Stimulated activated CD4-positive, alpha-beta T cell treated with anti-CD3 and anti-CD28 coated beads, Interleukin-12 subunit alpha, Interleukin-12 subunit beta, amount 100 ng/mL, for 24 hours (primary cell): ENCODE results near the gene EMX2.
"Not testable (repeated sequence)": the region's sequence is repeated elsewhere in the genome, so short reads cannot be mapped to it uniquely, and the experiment has no call there.

ENCODE experiments used
- DNase-seq, 2 experiments: peaks; one replicate each; pipeline ENCODE4 v3.0.0-alpha.2; 2020; ENCODE audit warnings: low read depth in 2 of 2

The EMX2 gene

DNA sequence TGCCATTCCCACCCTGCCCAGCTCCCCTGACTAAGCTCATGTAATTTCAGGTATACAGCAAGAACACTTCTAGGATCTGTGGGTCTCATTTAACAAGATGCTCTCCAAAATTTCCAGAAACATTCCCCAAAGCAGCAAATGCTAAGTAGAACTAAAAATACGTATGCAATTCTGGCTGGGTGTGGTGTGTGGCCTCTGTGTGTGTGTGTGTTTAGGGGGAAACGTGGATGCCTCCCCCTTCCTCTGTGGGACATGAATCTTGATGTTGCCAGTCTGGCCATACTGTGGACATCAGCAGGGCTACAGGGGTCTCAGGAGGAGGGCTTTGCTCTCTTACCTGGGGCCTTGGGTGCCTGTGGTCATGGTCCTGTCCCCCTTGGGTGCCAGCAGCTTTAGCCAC is 18.4 kb downstream of the EMX2 start:
- DNase-seq: no peak

DNA sequence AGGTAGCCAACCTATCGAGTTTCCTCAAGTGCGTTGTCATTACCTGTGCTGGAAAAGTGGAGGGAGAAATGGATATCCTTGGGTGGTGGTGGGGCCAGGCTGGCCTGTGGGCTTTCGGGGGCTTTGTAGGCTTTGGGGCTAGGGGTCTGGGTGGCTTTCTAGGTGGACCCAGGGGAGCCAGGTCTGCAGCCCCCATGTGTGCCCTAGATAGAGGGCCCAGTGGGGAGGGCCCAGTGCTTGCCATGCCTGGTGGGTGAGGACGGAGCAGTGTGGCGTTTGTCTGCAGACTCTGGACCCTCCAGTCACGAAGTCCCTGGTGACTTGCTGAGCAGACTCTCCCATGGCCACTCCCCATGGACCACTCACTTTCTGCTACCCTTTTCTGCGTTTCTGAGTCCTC is 19.7 kb downstream of the EMX2 start:
- no peak for DNase-seq

DNA sequence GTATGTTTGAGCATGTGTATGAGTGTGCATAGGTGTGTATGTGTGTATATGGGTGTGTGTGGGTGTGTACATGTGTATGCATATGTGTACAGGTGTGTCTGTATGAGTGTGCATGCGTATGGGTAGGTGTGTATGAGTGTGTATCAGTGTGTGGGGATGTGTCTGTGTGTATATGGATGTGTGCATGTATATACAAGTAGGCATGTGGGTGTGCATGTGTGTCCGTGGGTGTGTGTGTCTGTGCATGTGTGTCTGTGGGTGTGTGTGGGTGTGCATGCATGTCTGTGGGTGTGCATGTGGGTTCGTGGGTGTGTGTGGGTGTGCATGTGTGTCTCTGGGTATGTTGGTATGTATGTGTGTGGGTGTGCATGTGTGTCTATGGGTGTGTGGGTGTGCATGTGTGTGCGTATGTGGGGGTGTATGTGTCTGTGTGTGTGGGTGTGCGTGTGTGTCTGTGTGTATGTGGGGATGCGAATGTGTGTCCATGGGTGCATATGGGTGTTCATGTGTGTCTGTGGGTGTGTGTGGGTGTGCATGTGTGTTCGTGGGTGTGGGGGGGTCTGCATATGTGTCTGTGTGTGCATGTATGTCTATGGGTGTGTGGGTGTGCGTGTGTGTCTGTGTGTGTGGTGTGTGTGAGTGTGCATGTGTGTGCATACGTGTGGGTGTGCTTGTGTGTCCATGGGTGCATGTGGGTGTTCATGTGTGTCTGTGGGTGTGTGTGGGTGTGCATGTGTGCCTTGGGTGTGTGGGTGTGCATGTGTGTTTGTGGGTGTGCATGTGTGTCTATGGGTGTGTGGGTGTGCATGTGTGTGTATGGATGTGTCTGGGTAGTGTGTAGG is 20.6 kb downstream of the EMX2 start:
- no peak for DNase-seq

DNA sequence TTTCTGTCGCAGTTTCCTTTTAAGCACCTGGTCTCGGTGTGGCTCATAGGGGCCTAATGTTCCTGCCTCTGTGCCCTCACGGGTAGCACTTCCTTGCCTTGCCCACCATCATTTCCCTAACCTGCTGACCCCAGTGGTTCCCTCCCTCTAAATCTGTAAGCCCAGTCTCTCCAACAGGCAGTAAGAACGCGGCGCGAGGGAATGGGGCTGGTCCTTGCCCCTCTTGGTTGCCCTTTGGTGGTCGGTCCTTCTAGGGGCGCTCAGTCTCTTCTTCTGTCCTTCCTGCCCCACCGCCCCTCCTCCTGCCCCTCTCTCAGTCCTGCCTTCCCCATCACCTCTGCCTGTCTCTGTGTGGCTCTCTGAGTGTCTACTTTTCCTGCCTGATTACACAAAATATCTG is 21.2 kb downstream of the EMX2 start:
- no peak for DNase-seq

DNA sequence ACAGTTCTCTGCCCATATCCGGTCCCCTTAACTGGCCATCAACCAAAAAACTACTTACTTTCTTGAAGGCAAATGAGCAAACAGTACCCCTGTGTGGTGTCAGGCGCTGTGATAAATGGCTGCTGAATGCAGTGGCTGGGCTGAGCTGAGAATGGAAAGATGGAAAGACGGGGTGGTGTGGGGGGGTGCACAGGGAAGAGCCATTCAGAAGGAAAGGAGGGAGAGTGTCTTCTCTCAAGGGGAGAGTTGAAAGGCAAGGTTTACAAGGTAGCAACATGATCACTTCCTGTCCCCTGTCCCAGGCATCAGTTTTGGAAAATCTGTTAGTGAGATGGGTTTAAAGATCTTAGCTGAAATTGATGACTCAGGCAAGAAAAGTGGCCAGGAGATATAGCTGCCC is 22.5 kb downstream of the EMX2 start:
- DNase-seq: no peak

DNA sequence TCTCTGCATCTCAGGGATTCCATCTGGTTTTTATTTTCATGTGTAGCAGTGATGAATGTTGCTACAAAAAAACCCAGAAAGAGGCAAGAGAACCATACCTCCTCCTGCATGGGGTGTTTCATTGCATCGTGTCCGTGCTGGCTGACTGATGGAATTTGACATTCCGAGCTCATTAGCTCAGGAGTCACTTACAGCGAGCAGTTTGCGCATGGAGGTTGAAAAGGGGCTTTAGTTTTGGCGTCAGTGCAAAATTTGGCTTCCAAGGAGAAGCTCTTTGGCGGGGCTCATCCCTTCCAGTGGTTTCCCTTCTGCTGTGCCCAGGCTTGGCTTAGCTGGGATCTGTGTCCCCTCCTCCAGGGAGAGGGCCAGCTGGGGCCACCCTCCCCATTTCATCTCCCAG is 25.8 kb downstream of the EMX2 start:
- DNase-seq: no peak

DNA sequence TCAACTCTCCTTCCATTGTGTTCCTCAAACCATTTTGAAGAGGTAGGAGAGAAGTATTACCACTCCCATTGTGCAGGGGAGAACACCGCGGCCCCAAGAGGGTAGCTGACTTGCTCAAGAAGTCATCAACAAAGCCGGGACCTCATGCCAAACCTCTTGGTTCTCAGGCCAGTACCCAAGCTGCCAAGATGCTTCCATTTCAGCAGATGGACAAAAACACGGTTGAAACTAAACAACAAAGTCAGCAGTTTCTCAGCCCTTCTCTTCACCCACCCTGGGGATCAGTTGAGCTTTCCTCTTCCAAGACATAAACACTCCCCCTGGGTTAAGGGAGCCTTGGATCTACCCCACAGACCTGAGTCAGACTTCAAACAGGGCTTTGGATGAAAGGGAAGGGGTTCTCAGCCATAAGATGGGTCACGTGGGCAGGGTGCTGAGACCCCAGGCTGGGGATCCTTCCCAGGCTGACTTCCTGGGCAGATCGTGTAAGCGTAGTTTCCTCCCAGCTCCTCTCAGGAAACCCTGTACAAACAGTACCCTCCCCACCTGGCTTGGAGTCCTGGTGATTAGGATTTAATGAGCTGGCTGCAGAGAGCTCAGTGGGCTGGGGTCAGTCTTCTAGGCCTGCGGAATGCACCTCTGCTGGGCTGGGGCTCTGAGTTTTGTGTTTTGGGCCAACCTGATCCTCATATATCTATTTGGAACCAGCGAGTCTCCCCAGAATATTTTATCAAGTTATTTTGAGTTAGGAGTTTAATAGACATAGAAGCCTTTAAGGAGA is 27.3 kb downstream of the EMX2 start:
- DNase-seq: no peak

DNA sequence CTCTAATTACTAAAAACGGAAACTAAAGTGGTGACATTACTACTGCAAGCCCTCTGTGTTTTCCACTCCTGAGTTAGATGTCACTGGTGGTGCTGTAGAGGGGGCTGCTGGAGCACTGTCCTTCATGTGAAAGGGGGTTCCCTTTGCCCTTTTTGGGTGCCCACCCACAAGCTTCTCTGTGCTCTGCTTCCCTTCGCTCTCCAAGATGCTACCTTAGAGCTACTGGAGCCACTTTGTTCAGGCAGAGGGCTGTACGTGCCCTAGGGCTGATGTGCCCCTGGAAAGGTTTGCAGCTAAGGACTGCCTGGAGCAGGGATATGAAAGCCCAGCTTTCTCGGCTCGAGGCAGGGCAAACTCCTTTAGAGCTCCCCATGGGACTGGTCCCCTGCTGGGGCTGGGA is 28.3 kb downstream of the EMX2 start:
- no peak for DNase-seq

DNA sequence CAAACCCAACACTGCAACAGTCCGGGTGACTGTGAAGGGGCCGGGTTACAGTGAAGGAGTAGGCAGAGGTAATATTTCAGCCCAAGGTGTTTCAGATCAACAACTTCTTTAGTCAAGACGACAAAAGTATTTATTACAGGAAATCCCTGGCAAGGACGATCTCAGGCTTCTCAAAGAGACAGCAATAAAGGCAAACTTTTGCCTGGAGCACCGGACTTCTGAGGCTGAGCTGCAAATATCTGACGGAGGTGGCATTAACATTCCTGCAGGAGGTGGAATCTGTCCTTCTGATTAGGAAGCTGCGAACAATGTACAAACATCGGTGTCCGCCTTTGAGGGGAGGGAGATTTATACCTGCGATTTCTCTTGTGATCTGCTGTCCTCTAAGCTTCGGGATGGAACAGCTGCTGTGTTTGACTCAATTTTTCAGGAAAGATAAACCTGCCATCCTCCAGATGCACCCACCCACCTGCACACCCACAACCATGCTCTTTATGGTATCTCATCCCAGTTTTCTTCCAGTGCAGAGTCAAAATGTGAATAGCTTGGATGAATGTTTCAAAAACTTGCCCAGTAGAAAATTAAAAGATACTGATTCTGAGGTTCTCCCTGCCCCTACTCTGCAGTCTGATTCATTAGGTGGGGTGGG is 32.1 kb downstream of the EMX2 start:
- DNase-seq: no peak

DNA sequence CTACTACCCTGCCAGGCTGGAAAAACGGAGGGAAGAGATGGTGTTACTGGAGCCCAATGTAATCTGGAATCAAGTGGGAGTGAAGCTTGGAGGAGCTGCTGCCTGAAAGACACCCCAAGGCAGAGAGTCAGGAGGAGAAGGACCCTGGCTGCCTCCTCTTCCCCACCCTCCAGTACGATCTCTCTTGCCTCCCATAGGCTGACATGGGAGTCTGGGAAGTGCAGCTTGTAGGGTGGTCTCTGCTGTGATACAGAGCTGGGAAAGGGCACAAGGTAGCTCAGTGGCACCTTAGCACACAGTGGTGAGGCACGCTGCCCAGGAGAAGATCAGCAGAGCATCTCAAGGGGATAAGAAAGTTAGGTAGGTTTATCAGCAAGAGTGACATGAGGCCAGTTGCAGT is 35.9 kb downstream of the EMX2 start:
- DNase-seq: no peak

DNA sequence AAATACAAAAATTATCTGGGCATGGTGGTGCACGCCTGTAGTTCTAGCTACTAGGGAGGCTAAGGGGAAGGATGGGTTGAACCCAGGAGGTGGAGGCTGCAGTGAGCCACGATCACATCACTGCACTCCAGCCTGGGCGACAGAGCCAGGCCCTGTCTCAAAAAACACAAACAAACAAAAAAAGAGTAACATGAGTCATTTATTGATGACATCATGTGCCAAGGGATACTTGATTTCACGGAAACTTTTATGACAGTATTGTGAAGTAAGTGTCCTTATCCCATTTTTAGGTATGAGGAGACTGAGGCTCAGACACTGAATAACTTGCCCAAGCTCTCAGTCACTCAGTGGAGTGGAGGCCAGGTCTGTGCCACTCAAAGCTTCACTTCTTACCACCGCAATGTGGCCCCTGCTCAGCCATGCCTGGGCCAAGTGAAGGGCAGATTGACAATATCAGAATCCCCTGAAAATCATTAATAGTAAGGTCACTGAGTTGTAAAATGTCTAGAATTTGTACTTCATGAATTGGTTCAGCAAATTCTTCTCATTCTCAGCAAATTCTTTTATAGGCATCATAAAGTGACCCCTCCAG is 36.5 kb downstream of the EMX2 start:
- no peak for DNase-seq

DNA sequence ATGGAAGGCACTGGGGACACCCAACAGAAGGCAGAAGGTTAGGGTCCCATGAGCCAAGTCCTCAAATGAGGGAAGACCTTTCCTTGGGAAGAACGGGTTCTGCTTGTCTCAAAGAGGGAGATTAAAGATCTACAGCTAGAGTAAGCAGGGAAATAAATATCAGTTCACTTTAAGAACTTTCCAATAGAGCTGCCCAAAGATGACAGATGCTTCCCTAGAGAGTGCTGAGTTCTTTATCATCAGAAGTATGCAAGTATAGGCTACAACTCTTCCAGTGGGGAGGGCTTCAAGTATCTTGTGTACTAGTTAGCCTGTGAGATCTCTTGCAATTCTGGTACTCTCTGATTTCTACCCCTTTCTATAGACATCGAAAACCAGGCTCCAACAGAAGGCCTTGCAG is 39.4 kb downstream of the EMX2 start:
- DNase-seq: no peak

DNA sequence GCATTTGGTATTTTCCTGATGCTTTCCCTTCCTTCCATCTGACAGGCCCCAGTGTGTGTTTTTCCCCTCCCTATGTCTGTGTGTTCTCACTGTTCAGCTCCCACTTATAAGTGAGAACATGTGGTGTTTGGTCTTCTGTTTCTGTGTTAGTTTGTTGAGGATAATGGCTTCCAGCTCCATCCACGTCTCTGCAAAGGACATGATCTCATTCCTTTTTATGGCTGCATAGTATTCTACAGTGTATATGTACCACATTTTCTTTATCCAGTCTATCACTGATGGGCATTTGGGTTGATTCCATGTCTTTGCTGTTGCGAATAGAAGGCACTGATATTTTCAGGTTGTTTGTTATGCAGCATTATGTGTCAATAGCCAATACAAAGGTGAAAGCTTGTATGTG is 42.3 kb downstream of the EMX2 start:
- DNase-seq: not testable (repeated sequence)

DNA sequence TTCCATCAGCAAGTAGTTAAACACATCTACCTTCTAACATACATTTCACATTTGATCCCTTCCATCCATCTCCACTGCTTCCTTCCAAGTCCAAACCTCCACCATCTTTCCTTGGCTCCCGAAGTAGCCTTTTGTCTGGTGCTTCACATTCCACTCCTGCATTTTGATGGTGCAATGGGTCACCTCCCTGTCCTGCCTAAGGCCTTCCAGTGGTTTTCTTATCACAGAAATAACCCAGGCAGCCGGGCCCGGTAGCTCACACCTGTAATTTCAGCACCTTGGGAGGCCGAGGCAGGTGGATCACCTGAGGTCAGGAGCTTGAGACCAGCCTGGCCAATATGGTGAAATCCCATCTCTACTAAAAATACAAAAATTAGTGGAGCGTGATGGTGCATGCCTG is 44.5 kb downstream of the EMX2 start:
- no peak for DNase-seq

DNA sequence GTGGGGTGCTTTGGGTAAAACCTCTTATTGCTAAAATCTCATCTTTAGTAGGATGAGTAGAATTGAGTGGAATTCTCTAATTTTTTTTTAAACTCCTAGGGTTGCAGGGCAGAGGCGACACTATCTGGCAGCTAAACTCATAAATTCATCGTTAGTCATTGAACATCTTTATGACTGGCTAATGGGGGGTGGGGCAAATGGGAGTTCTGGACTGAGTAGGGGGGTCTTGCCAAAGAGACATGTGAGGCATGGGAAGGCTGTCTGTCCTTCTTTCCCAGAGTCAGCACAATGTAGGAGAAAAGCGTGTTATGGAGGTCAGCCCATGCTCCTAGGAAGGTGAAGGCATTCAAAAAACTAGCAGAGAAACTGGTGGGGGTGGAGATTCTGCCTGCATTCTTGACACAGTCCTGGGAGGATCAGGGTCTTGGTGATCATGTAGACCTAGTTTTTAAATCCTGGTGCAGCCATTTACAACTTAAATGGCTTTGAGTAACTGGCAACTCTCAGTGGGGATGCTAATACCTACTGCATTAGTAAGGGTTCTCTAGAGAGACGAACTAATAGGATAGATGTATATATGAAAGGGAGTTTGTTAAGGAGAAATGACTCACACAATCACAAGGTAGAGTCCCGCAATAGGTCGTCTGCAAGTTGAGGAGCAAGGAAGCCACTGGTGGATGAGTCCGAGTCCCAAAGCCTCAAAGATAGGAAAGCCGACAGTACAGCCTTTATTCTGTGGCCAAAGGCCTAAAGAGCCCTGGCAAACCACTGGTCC is 47.7 kb downstream of the EMX2 start:
- no peak for DNase-seq

DNA sequence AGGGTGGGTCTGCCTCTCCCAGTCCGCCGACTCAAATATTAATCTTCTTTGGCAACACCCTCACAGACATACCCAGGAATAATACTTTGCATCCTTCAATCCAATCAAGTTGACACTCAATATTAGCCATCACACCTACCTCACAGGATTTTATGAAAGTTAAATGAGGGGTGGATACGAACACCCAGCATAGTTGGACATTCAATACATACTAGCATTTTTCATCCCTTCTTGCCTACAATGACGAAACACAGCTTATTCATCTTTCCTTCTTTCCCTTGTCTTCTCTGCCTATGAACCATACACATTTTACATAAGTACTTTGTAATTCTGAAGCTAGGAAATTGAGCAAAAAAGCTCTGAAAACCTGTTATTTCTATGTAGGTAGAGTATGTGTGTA is 48.5 kb downstream of the EMX2 start:
- no peak for DNase-seq

DNA sequence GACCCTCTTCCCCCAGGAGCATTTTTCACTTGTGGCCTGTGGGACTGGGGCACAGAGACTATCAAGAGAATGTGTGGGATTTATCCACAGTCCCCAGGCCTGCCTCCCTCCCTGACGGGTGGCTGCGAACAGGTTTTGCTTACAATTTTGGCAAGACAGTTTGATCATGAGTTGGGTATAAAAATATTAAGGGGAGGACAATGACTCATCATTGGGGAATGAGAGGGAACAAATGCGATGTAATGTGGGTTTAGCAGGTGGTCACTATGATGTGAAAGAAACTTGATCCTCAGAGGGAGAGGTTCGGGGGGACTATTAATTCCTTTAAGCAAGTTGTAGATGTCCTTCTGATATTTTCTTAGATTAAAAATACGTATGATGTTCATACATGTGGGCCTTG is 52.2 kb downstream of the EMX2 start:
- DNase-seq: no peak

DNA sequence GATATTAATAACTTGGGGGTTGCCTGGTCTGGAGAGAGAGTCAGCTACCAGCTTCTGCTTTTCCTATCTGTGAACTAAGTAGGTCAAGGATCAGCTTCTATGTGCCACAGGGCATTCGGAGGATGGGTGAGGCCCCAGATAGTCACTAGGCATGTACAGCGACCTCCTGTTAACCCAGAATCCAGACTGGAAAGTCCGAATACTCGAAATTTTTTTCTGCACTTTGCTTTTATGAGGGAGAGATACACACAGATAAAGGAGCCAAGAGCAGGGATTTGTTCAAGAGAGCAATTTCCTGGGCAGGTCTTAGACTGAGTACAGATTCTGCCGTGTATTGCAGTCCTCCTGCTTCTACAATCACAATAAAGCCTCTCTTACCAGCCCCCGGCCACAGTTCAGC is 54.2 kb downstream of the EMX2 start:
- no peak for DNase-seq

DNA sequence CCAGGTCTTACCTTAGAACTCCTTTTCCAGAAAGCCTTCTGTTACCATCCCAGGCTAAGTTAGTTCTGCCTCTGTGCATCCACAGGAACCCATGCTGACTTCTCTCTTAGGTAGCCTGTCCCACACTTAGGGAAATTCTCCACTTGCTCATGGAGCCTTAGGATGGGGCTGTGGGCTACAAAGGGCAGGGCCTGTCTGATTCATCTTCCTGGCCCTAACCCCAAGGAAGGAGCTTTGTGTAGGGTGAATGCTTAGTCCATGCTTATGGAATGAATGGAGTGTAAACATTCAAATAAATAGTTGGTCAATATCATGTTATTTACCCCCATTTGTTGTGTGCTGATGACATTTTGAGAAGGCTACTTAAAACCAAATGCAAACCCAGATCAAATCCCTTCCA is 54.7 kb downstream of the EMX2 start:
- no peak for DNase-seq
